Suprapubic skin (tissue), 4 donors: ENCODE results near the gene DUSP16.
"Not testable (repeated sequence)": the region's sequence is repeated elsewhere in the genome, so short reads cannot be mapped to it uniquely, and the experiment has no call there.

ENCODE experiments used
- POLR2A ChIP-seq, 2 donors: fragments of 450-650 bp; IDR thresholded peaks; one replicate each; pipeline ENCODE4 v1.6.1; 2017; ENCODE audit warnings: antibody characterized with exemption in 2 of 2, mild to moderate bottlenecking in 2 of 2, moderate library complexity in 2 of 2
- POLR2AphosphoS5 ChIP-seq, 3 donors: sonication (generic); formaldehyde crosslinking; IDR thresholded peaks; one replicate each; pipeline ENCODE4 v1.6.1; 2017; ENCODE audit warnings: antibody characterized with exemption in 3 of 3
- TF ChIP-seq, protein P1 (sequence below), 2 donors: fragments of 200-600 bp in 1 of 2; fragments of 450-650 bp in 1 of 2; sonication (generic) in 1 of 2; IDR thresholded peaks; one replicate each; pipeline ENCODE4 v1.5.1; 2016 to 2019; ENCODE audit warnings: antibody characterized with exemption in 2 of 2, mild to moderate bottlenecking in 1 of 2, moderate library complexity in 1 of 2

DNA sequence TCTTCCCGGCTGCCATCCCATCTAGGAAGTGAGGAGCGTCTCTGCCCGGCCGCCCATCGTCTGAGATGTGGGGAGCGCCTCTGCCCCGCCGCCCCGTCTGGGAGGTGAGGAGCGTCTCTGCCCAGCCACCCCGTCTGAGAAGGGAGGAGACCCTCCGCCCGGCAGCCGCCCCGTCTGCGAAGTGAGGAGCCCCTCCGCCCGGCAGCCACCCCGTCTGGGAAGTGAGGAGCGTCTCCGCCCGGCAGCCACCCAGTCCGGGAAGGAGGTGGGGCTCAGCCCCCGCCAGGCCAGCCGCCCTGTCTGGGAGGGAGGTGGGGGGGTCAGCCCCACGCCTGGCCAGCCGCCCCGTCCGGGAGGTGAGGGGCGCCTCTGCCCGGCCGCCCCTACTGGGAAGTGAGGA, 3.3 kb upstream of the DUSP16 start:
- TF ChIP-seq, protein P1, sequence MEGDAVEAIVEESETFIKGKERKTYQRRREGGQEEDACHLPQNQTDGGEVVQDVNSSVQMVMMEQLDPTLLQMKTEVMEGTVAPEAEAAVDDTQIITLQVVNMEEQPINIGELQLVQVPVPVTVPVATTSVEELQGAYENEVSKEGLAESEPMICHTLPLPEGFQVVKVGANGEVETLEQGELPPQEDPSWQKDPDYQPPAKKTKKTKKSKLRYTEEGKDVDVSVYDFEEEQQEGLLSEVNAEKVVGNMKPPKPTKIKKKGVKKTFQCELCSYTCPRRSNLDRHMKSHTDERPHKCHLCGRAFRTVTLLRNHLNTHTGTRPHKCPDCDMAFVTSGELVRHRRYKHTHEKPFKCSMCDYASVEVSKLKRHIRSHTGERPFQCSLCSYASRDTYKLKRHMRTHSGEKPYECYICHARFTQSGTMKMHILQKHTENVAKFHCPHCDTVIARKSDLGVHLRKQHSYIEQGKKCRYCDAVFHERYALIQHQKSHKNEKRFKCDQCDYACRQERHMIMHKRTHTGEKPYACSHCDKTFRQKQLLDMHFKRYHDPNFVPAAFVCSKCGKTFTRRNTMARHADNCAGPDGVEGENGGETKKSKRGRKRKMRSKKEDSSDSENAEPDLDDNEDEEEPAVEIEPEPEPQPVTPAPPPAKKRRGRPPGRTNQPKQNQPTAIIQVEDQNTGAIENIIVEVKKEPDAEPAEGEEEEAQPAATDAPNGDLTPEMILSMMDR (IDR thresholded peaks at IDR 0.05), result not testable (repeated sequence)
- not testable (repeated sequence) for TF ChIP-seq POLR2A, POLR2AphosphoS5 (IDR thresholded peaks at IDR 0.05)
